ENCODE results near the gene AK5.

The AK5 gene

GRCh38 chr1:77557053-77557452 is 275.2 kb downstream of the AK5 start:
- DNase-seq (ENCODE audit: low read depth): no peak
- no peak overlapping the region for H3K4me3 ChIP-seq (ENCODE audit: low read depth, low read length)

GRCh38 chr1:77558591-77559164 is 276.9 kb downstream of the AK5 start:
- DNase-seq (ENCODE audit: low read depth): no peak
- TF ChIP-seq CTCF (IDR thresholded peaks at IDR 0.05; ENCODE audit: control insufficient read depth, extremely low read depth, insufficient read depth): no peak
- H3K4me3 ChIP-seq (ENCODE audit: low read depth, low read length): no peak overlapping the region

More at GRCh38 chr1:77557053-77557452, 275.2 kb downstream of the AK5 start:
- no peak for TF ChIP-seq CTCF (IDR thresholded peaks at IDR 0.05; ENCODE audit: control insufficient read depth, extremely low read depth, insufficient read depth)

GRCh38 chr1:77560741-77561140 is 278.9 kb downstream of the AK5 start:
- no peak for TF ChIP-seq CTCF (IDR thresholded peaks at IDR 0.05; ENCODE audit: control insufficient read depth, extremely low read depth, insufficient read depth)
- DNase-seq (ENCODE audit: low read depth): no peak
- no peak overlapping the region for H3K4me3 ChIP-seq (ENCODE audit: low read depth, low read length)

- no peak overlapping the region for H3K4me3 ChIP-seq (ENCODE audit: low read depth, low read length)
- DNase-seq (ENCODE audit: low read depth): no peak
- TF ChIP-seq CTCF (IDR thresholded peaks at IDR 0.05; ENCODE audit: control insufficient read depth, extremely low read depth, insufficient read depth): no peak
Measured at GRCh38 chr1:77562596-77563150, 280.9 kb downstream of the AK5 start.

- no peak for TF ChIP-seq CTCF (IDR thresholded peaks at IDR 0.05; ENCODE audit: control insufficient read depth, extremely low read depth, insufficient read depth)
- DNase-seq (ENCODE audit: low read depth): no peak
Measured at GRCh38 chr1:77565321-77565720, 283.5 kb downstream of the AK5 start.

GRCh38 chr1:77571642-77572041 is 289.8 kb downstream of the AK5 start:
- DNase-seq (ENCODE audit: low read depth): no peak
- no peak for TF ChIP-seq CTCF (IDR thresholded peaks at IDR 0.05; ENCODE audit: control insufficient read depth, extremely low read depth, insufficient read depth)
- H3K4me3 ChIP-seq (ENCODE audit: low read depth, low read length): no peak overlapping the region

More at GRCh38 chr1:77565321-77565720, 283.5 kb downstream of the AK5 start:
- no peak overlapping the region for H3K4me3 ChIP-seq (ENCODE audit: low read depth, low read length)

- DNase-seq (ENCODE audit: low read depth): no peak
- no peak for TF ChIP-seq CTCF (IDR thresholded peaks at IDR 0.05; ENCODE audit: control insufficient read depth, extremely low read depth, insufficient read depth)
- H3K4me3 ChIP-seq (ENCODE audit: low read depth, low read length): no peak overlapping the region
Measured at GRCh38 chr1:77579547-77579946, 297.7 kb downstream of the AK5 start.

Measured in LNCaP clone FGC (cell line).